Upper lobe of left lung (tissue), 4 donors: ENCODE data around the gene ATXN7L1.

Source experiments
- EP300 ChIP-seq, 4 donors: sonication (generic); formaldehyde crosslinking; IDR thresholded peaks; one replicate each; pipeline ENCODE4 v1.5.1; 2017; ENCODE audit warnings: antibody characterized with exemption in 4 of 4, control low read depth in 2 of 4
- POLR2A ChIP-seq, 4 donors: fragments of 450-650 bp; IDR thresholded peaks; one replicate each; pipeline ENCODE4 v1.5.1; 2016 to 2017; ENCODE audit warnings: antibody characterized with exemption in 4 of 4, mild to moderate bottlenecking in 2 of 4
- POLR2AphosphoS5 ChIP-seq, 2 donors: sonication (generic); formaldehyde crosslinking; IDR thresholded peaks; one replicate each; pipeline ENCODE4 v1.5.1; 2017; ENCODE audit warnings: antibody characterized with exemption in 2 of 2
- TF ChIP-seq, protein P1 (sequence below), 6 experiments: fragments of 450-650 bp in 4 of 6; fragments of 200-600 bp in 2 of 6; sonication (generic) in 2 of 6; IDR thresholded peaks; one replicate each; pipeline ENCODE4 v1.5.1; 2016 to 2019; ENCODE audit warnings: antibody characterized with exemption in 6 of 6

DNA sequence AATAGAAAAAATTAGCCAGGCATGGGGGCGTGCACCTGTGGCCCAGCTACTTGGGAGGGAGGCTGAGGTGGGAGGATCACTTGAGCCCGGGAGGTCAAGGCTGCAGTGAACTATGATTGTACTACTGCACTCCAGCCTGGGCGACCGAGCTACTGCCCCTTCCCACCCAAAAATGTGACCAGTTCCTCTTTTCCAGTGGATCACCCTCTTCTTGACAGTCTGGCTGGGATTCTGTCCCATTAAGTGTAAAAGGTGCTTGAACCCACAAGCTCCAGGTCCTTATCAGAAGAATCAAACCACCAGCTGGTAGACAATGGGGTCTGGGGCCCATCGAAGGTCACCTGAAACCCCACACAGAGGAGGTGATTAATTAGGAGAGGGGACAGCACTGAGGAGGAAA, 14.1 kb downstream of the ATXN7L1 start:
- TF ChIP-seq POLR2AphosphoS5 (IDR thresholded peaks at IDR 0.05) (no peak), EP300 (IDR thresholded peaks at IDR 0.05) (no peak), POLR2A (IDR thresholded peaks at IDR 0.05) (no peak)
- TF ChIP-seq, protein P1, sequence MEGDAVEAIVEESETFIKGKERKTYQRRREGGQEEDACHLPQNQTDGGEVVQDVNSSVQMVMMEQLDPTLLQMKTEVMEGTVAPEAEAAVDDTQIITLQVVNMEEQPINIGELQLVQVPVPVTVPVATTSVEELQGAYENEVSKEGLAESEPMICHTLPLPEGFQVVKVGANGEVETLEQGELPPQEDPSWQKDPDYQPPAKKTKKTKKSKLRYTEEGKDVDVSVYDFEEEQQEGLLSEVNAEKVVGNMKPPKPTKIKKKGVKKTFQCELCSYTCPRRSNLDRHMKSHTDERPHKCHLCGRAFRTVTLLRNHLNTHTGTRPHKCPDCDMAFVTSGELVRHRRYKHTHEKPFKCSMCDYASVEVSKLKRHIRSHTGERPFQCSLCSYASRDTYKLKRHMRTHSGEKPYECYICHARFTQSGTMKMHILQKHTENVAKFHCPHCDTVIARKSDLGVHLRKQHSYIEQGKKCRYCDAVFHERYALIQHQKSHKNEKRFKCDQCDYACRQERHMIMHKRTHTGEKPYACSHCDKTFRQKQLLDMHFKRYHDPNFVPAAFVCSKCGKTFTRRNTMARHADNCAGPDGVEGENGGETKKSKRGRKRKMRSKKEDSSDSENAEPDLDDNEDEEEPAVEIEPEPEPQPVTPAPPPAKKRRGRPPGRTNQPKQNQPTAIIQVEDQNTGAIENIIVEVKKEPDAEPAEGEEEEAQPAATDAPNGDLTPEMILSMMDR (IDR thresholded peaks at IDR 0.05): no peak
